Activated naive CD4-positive, alpha-beta T cell (primary cell): ENCODE measurements around the gene TTLL10.
A peak's percentile ranks its signal among the peaks of the same experiment; 100 is the strongest.
"Not testable (repeated sequence)": the region's sequence is repeated elsewhere in the genome, so short reads cannot be mapped to it uniquely, and the experiment has no call there.

Source experiments
- DNase-seq, 4 experiments: peaks; one replicate each; lab custom pipeline; 2025; lab: John Stamatoyannopoulos, UW

Gene TTLL10

GRCh38 chr1:1194723-1195122, 21.0 kb downstream of the TTLL10 start:
- no peak for DNase-seq

- not testable (repeated sequence) for DNase-seq
Measured at GRCh38 chr1:1195726-1196125, 22.0 kb downstream of the TTLL10 start.

- no peak for DNase-seq
Measured at GRCh38 chr1:1196431-1197187, 22.9 kb downstream of the TTLL10 start.

- DNase-seq, result no peak
Measured at GRCh38 chr1:1197188-1197500, 23.5 kb downstream of the TTLL10 start.

- DNase-seq, result no peak
Measured at GRCh38 chr1:1197551-1198422, 24.1 kb downstream of the TTLL10 start.

- no peak for DNase-seq
Measured at GRCh38 chr1:1198423-1199140, 24.9 kb downstream of the TTLL10 start.

GRCh38 chr1:1199141-1199960, 25.7 kb downstream of the TTLL10 start:
- no peak for DNase-seq

GRCh38 chr1:1199961-1200875, 26.5 kb downstream of the TTLL10 start:
- DNase-seq, result no peak

GRCh38 chr1:1200876-1201810, 27.5 kb downstream of the TTLL10 start:
- DNase-seq, result peak; percentile 63 to 80 (median 72)

GRCh38 chr1:1202831-1203560, 29.3 kb downstream of the TTLL10 start:
- DNase-seq, result no peak

- no peak for DNase-seq
Measured at GRCh38 chr1:1203561-1204424, 30.1 kb downstream of the TTLL10 start.

- no peak for DNase-seq
Measured at GRCh38 chr1:1204425-1204920, 30.8 kb downstream of the TTLL10 start.

- DNase-seq, result no peak
Measured at GRCh38 chr1:1204998-1205768, 31.5 kb downstream of the TTLL10 start.

GRCh38 chr1:1205769-1206375, 32.2 kb downstream of the TTLL10 start:
- no peak for DNase-seq

GRCh38 chr1:1206376-1206965, 32.8 kb downstream of the TTLL10 start, which contains the start of gene TNFRSF18:
TSS of gene TNFRSF18 (minus strand) at chr1:1206592. CDS start at chr1:1206571, 21 bp downstream.
- DNase-seq, result no peak

GRCh38 chr1:1206966-1207531, 33.4 kb downstream of the TTLL10 start:
- DNase-seq, result no peak
